HG02840 (cell line): Measurements from ENCODE around the gene HUS1B.

ENCODE experiments used
- ATAC-seq: cut with Tn5 transposase; IDR thresholded peaks from one replicate; pipeline ENCODE4 v1.9.1; 2021; ENCODE audit warnings: mild to moderate bottlenecking, moderate library complexity, moderate number of reproducible peaks; ENCODE audit not compliant: unreplicated experiment, low FRiP score

HUS1B gene

GRCh38 chr6:628766-629165 is 28.1 kb downstream of the HUS1B start:
- ATAC-seq, result no peak

- ATAC-seq, result no peak
Measured at GRCh38 chr6:626236-626635, 30.7 kb downstream of the HUS1B start.

- no peak for ATAC-seq
Measured at GRCh38 chr6:624979-625378, 31.9 kb downstream of the HUS1B start.

- no peak for ATAC-seq
Measured at GRCh38 chr6:622462-622861, 34.4 kb downstream of the HUS1B start.

GRCh38 chr6:621931-622330 is 35.0 kb downstream of the HUS1B start:
- no peak for ATAC-seq

- no peak for ATAC-seq
Measured at GRCh38 chr6:620950-621349, 36.0 kb downstream of the HUS1B start.

- no peak for ATAC-seq
Measured at GRCh38 chr6:620166-620565, 36.7 kb downstream of the HUS1B start.

- no peak for ATAC-seq
Measured at GRCh38 chr6:617456-618100, 39.3 kb downstream of the HUS1B start.

- no peak for ATAC-seq
Measured at GRCh38 chr6:613981-614380, 42.9 kb downstream of the HUS1B start.

- no peak for ATAC-seq
Measured at GRCh38 chr6:611928-612327, 45.0 kb downstream of the HUS1B start.

- ATAC-seq, result no peak
Measured at GRCh38 chr6:610882-611281, 46.0 kb downstream of the HUS1B start.

GRCh38 chr6:609905-610304 is 47.0 kb downstream of the HUS1B start:
- no peak for ATAC-seq

- no peak for ATAC-seq
Measured at GRCh38 chr6:606829-607379, 50.0 kb downstream of the HUS1B start.
